Ectodermal cell (in vitro differentiated cells): ENCODE results near the gene ATXN1.
"Not testable (repeated sequence)": the region's sequence is repeated elsewhere in the genome, so short reads cannot be mapped to it uniquely, and the experiment has no call there.

Source experiments
- H3K27ac ChIP-seq: 2 replicates; pipeline ENCODE4 v1.7.0; 2013; ENCODE audit warnings: mild to moderate bottlenecking, low read depth, low read length; ENCODE audit not compliant: insufficient read depth, poor library complexity, severe bottlenecking
- H3K27me3 ChIP-seq: 2 replicates; pipeline ENCODE4 v1.7.0; 2013; ENCODE audit warnings: mild to moderate bottlenecking, low read length; ENCODE audit not compliant: insufficient read depth, control insufficient read depth, poor library complexity, severe bottlenecking
- H3K36me3 ChIP-seq: one replicate; pipeline ENCODE4 v1.7.0; 2013; ENCODE audit warnings: low read length; ENCODE audit not compliant: control insufficient read depth, insufficient read depth
- H3K4me1 ChIP-seq: one replicate; pipeline ENCODE4 v1.7.0; 2013; ENCODE audit warnings: low read length; ENCODE audit not compliant: control insufficient read depth, insufficient read depth
- H3K4me3 ChIP-seq: 2 replicates; pipeline ENCODE4 v1.7.0; 2013; ENCODE audit warnings: low read depth, low read length, control low read depth; ENCODE audit not compliant: insufficient read depth
- H3K9me3 ChIP-seq: 2 replicates; pipeline ENCODE4 v1.7.0; 2013; ENCODE audit warnings: mild to moderate bottlenecking, low read length, moderate library complexity; ENCODE audit not compliant: control insufficient read depth
- WGBS, 2 experiments: methylation state at CpG; one replicate each; pipeline ENCODE4 v1.1.7; 2013; ENCODE audit warnings: missing lambda C conversion rate in 2 of 2; 5-methylcytosine and 5-hydroxymethylcytosine counted together

Gene ATXN1

GRCh38 chr6:16618962-16619361 is 142.3 kb downstream of the ATXN1 start:
- H3K4me3 ChIP-seq: no peak overlapping the region
- no peaks in the 10 kb centered on the region for H3K36me3 ChIP-seq
- no peaks in the 10 kb centered on the region for H3K27me3 ChIP-seq
- H3K9me3 ChIP-seq: no peaks in the 10 kb centered on the region
- H3K4me1 ChIP-seq: no peaks in the 10 kb centered on the region
- WGBS, 2 experiments: 83 to 100% methylated on average over 1 of the region's 2 CpGs
- no peak overlapping the region for H3K27ac ChIP-seq

GRCh38 chr6:16615215-16615614 is 146.0 kb downstream of the ATXN1 start:
- H3K36me3 ChIP-seq, H3K4me1 ChIP-seq, H3K9me3 ChIP-seq, H3K4me3 ChIP-seq, H3K27ac ChIP-seq, H3K27me3 ChIP-seq: not testable (repeated sequence)
- WGBS, 2 experiments: 99 to 100% methylated on average over 2 to 3 of the region's 6 CpGs

- WGBS, 2 experiments: 93 to 96% methylated on average over 2 of the region's 3 CpGs
- H3K36me3 ChIP-seq, H3K4me3 ChIP-seq, H3K27ac ChIP-seq, H3K27me3 ChIP-seq, H3K4me1 ChIP-seq, H3K9me3 ChIP-seq: not testable (repeated sequence)
Observed at GRCh38 chr6:16614143-16614542, 147.1 kb downstream of the ATXN1 start.

GRCh38 chr6:16613504-16613903 is 147.8 kb downstream of the ATXN1 start:
- H3K27me3 ChIP-seq, H3K36me3 ChIP-seq, H3K27ac ChIP-seq, H3K4me1 ChIP-seq, H3K9me3 ChIP-seq, H3K4me3 ChIP-seq: not testable (repeated sequence)
- WGBS, 2 experiments: 94 to 95% methylated on average over 2 of the region's 2 CpGs

DNA sequence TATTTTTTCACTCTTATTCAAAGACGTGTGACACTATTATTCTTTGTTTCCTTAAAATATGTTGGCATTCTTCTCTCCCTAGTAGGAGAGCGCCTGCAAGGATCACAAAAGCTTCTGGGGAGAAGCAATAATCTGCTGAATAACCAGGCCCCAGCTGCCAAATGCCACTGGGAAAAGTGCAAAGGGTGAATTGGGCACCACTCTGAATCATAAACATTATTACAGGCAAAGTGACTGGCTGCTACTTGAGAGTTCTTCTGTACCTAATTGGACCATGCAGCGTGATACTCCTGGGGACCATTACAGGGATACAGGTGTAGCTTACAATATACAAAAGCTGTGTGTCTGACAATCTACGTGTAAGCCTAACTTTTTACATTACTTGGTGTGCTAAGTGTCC is 152.8 kb downstream of the ATXN1 start:
- Histone ChIP-seq H3K36me3 (no peaks in the 10 kb centered on the region), H3K4me3 (no peak overlapping the region), H3K9me3 (no peaks in the 10 kb centered on the region), H3K4me1 (no peaks in the 10 kb centered on the region), H3K27ac (no peak overlapping the region), H3K27me3 (no peaks in the 10 kb centered on the region)
- WGBS, 2 experiments: 92 to 100% methylated on average over 2 to 4 of the region's 4 CpGs

GRCh38 chr6:16602035-16602434 is 159.2 kb downstream of the ATXN1 start:
- Histone ChIP-seq H3K36me3 (no peaks in the 10 kb centered on the region), H3K4me1 (no peaks in the 10 kb centered on the region)
- WGBS, 2 experiments: 93 to 96% methylated on average over 3 of the region's 3 CpGs

DNA sequence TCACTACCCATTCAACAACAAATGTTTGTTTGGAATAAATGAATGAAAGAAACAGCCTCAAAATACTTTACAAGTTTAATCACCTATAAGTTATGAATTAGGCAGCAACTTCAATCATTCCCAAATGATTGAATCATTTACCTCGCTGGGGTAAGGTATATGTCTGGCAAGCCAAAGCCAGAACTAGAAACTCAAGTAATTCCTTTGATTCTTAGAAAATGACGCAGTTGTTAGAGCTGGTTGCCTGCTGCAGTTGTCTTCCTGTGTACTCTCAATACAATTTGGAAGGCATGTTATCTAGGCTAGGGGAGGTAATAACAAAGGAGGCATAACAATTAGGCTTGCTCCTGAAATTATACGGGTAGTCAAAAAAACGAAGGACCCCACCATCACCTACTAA is 160.6 kb downstream of the ATXN1 start:
- H3K9me3 ChIP-seq: no peaks in the 10 kb centered on the region
- no peak overlapping the region for H3K4me3 ChIP-seq
- H3K4me1 ChIP-seq: no peaks in the 10 kb centered on the region
- 94 to 99% methylated on average over 4 of the region's 4 CpGs for WGBS, 2 experiments
- H3K27ac ChIP-seq: no peak overlapping the region
- no peaks in the 10 kb centered on the region for H3K36me3 ChIP-seq
- H3K27me3 ChIP-seq: no peaks in the 10 kb centered on the region

More at GRCh38 chr6:16602035-16602434, 159.2 kb downstream of the ATXN1 start:
- H3K9me3 ChIP-seq: no peaks in the 10 kb centered on the region
- H3K27ac ChIP-seq: no peak overlapping the region
- H3K4me3 ChIP-seq: no peak overlapping the region
- H3K27me3 ChIP-seq: no peaks in the 10 kb centered on the region

DNA sequence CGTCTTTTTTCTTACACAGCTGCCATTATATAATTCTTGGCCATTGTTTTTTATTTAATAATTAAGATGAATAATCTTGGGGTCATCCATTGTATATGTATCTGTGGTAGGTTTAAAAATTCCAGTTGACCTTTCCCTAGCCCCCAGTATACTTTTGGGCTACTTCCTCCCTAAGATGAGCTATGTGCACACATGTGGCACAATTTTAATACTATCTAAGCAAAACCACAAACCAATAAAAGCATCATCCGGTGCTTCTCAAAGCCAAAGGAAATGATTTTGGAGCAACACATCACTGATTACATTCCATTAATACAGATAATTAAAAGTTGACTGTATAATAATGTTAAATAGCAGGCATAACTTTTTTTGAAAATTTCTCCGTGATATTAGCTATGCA is 161.2 kb downstream of the ATXN1 start:
- WGBS, 2 experiments: 89 to 100% methylated on average over 1 to 2 of the region's 3 CpGs
- H3K4me3 ChIP-seq: no peak overlapping the region
- no peaks in the 10 kb centered on the region for H3K36me3 ChIP-seq
- no peaks in the 10 kb centered on the region for H3K27me3 ChIP-seq
- H3K9me3 ChIP-seq: no peaks in the 10 kb centered on the region
- H3K4me1 ChIP-seq: no peaks in the 10 kb centered on the region
- H3K27ac ChIP-seq: no peak overlapping the region

DNA sequence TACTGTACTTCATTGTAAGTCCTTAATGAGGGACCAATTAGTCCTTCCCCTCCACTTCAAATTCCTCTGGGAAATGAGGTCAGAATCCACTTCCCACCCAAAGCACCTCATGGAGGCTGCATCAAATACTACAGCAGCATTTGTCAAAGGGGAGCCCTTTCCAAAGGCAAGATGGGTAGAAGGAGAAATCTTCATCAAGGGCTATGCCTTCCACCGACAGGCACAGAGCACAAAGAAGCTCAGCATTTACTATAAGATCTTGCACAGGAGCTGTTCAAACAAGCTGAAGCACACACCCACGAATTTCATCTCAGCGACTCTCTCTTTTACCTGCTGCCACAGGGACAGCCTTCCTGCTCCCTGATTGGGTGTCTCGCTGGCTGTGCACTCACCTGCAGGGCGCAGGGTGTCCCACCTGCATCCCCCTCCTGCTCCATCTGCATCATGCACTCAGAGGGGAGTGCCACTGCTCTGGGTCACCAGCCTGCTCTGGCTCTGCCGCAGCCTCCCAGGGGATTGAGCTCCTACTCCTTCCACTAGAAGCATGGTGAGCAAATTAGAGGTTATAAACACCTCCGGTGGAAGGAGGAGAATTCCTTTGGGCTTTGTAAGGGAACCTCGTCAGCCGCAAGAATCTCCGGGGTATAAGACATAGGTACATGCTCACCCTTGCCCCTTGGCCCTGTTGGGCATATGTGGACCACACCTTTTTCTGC is 164.5 kb downstream of the ATXN1 start:
- Histone ChIP-seq H3K4me3 (no peak overlapping the region), H3K9me3 (no peaks in the 10 kb centered on the region), H3K36me3 (no peaks in the 10 kb centered on the region), H3K27ac (no peak overlapping the region), H3K4me1 (no peaks in the 10 kb centered on the region), H3K27me3 (no peaks in the 10 kb centered on the region)
- WGBS, 2 experiments: 83 to 90% methylated on average over 10 of the region's 10 CpGs

GRCh38 chr6:16595514-16596120 is 165.6 kb downstream of the ATXN1 start:
- H3K4me3 ChIP-seq: no peak overlapping the region
- H3K36me3 ChIP-seq: no peaks in the 10 kb centered on the region
- WGBS, 2 experiments: 86% methylated on average over 8 of the region's 8 CpGs
- no peaks in the 10 kb centered on the region for H3K27me3 ChIP-seq
- no peak overlapping the region for H3K27ac ChIP-seq
- no peaks in the 10 kb centered on the region for H3K4me1 ChIP-seq
- H3K9me3 ChIP-seq: no peaks in the 10 kb centered on the region
